NCI-H446 treated with DMSO at 0.1 percent for 48 hours (cell line): ENCODE data around the gene FTO.

Source experiments
- DNase-seq: peaks from one replicate; lab custom pipeline; 2025; lab: John Stamatoyannopoulos, UW

The FTO gene

DNA sequence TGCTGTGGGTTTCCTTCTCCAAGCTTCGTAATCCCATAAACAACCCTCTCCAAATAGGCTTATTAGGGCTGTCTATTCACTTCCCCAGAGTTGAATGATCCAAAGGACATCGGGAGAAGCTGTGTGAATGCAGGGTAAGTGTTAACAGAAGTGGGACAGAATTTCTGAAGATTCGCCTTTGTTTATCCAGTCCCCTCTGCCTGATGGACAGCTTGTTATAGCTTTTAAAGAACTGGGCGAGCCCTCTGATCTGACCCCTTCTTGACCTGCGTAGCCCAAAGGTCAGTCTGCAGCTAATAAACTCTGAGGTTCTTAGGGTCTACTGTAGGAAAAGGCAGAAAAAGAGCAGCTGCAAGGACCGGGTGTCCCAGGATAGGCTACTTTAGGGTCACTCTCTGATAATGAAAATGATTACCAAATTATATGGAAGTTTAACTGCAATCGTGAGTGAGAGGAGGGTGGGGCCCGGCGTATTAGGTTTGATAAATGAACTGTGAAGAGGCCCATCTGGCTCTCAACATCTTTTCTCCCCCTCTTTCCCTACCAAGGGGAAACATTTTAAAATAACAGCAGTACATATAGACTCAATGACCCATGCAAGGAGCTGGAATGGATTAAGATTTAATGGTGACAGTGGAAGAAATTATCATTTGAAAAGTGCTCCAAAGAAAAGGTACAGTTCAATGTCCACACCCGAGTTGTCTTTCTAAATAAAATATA lies 233.4 kb downstream of the FTO start:
- DNase-seq, result peak; percentile 2

DNA sequence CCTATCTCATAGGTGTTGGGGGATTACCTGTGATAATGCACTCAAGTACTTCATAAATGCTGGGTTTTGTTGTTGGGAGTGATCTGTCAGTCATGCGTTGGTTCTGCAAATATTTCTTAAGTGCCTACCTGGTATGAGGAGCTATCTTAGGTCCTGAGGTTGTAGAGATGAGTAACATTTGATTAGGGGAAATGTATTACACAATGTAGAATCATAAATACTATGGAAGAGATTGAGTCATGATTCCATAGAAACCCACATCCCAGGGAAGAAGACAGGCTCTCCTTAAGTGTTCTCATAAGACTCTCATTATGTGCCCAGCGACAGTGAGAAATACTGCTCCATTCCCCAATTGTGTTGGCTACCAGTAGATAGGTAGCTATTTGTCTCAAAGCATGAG lies 240.1 kb downstream of the FTO start:
- no peak for DNase-seq

GRCh38 chr16:53945996-53946395 lies 242.0 kb downstream of the FTO start:
- no peak for DNase-seq

GRCh38 chr16:53946746-53947386 lies 242.9 kb downstream of the FTO start:
- DNase-seq, result no peak

DNA sequence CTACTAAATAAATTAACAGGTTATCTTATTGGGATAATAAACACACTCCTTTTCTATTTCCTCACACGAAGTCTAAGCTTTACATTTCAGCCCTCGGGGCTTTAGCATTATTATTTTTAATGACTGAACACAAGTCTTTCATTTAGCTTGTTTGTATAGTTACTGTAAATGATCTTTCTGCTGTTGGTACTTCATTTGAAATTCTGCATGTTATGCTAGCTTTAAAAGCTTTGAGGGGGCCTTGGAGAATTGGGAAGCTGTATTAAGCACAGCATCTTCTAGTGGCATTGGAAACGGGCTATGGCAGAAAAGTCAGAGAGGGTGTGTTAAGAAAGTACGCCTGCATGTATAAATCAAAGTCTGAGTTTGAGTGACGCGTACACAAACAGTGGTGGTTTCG lies 243.7 kb downstream of the FTO start:
- DNase-seq, result no peak

DNA sequence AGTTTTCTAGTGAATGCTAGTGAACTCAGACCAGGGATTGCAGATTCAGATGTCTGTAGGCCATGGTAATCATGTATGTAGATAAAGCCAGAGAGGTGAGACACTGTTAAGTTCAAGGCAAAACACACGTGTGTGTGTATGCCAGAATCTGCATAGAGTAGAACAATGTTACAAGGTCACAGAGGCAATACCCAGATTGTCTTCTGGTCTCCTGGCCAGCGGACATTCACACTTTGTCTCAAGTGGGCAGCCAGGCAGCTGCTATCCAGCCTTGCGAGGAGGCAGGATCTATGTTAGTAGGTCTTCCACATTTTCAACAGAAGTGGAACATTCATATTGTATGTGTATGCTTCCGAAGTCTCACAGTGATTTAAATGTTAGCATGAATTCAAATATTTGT lies 244.4 kb downstream of the FTO start:
- no peak for DNase-seq

- DNase-seq, result no peak
Measured at GRCh38 chr16:53948734-53949430, 244.9 kb downstream of the FTO start.

DNA sequence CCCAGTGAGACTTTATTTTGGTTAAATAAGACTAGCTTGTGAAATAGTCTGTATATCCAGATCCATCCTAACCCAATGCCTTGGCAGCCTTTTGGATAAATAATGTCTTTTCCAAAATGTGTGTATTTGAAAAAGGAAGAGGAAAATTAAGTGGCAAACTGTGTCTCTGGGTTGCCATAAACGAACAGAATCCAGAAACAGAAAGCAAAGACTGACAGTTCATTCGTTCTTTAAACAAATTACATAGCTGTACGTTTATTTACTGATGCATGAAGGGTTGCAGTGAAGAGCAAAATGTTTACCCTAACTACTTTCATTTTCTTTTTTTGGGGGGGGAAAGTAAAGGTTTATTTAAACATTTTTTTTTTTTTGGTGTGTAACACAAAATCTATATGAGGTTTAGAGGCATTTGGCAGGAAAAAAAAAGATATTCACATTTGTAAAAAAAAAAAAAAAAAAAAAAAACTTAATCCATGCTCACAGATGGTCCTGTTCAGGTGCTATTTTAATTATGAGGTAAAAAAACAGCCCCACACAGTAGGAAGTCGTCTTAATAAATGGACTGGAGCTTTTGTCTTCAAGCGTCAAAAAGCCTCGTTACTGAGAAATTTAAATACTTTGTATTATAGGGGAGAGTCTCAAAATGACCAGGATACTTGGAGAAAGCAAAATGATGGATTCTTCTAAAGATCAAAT lies 245.9 kb downstream of the FTO start:
- DNase-seq, result no peak

DNA sequence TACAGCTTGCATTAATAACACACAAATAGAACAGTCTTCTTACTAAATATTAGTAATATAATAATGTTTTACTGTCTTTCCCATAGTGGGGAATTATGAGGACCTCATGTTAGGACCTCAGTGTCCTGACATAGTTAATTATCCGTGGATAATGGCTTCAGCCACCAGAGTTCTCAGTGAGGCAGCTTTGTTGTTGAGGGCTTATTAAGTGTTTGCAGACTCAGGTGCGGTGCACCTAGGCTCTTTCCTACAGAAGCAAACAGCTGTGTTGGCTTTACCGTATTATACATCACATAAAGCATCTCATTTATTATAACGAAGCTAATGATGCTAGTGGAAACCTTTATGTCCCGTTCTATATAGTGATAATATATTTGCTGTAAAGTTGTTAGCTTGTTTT lies 246.7 kb downstream of the FTO start:
- no peak for DNase-seq

GRCh38 chr16:53952215-53953208 lies 248.6 kb downstream of the FTO start:
- DNase-seq, result peak; percentile 1

DNA sequence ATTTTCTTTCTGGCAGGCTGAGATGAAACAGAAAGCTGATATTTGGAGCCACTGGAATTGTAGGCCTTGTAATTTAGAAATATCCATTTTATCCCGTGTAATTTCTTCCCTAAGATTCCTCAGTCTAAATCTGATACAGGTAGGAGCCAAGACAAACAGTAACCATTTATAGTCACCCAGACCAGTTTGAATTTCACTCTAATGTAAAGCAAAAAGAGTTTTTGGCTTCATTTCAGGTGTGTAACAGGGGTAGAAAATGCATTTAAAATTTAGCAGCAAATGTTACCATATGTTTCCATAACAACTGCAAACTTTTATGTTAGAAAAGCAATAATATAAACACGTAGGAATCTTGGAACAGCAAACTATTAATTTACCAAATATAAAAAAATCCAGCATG lies 249.4 kb downstream of the FTO start:
- no peak for DNase-seq

DNA sequence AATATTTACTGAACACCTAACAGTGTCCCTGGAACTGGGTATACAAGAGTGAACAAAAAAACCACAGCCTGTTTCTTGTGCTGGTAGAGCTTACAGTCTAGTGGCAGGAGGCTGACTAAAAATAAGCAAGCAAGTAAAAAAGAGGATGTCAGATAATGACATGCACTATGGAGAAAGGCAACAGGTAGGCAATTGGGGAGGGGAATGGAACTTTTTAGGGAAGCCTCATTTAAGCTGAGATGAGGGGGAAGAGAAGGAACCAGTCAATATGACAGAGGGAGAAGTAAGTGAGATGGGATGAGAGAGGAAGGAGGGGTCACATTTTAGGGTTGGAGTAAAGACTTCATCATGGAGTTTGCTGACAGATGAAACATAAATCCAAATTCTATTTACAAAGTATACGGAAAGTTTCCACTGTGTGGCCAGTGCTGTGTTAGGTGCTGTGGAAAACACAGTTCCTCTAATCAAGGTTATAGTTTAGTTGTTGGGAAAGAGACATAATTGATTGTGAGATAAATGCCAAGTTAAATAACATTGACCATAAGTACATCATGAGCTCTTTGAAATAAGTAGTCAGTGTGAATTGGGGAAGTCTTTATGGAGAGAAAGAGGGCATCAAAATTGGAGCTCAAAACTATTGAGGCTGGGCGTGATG lies 251.4 kb downstream of the FTO start:
- DNase-seq, result no peak

DNA sequence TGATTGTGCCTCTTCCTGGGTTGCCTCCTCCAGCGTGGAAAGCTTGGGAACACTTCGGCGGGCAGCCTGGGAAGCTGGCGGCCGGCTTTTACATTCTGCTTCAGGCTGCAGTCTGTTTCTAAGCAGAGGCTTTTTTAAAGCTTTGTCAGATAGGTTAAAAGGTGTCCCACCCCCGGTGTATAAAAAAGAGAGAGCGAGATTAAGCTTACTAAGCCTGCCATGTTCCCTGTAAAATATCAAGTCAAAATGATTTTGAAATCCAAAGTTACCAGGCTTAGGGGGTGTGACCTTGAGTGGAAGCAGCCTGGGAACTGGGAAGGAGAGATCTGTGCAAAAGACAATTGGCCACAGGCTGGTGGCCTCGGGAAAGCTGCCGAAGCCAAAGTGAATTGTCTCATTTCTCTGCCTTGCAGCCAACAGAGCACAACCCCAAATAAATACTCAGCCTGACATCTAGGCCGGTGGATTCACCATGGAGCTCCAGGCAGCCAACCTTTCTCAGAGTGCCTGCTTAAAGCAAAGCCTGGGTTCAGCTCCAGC lies 254.5 kb downstream of the FTO start:
- DNase-seq, result no peak

- no peak for DNase-seq
Measured at GRCh38 chr16:53960050-53960812, 256.3 kb downstream of the FTO start.

DNA sequence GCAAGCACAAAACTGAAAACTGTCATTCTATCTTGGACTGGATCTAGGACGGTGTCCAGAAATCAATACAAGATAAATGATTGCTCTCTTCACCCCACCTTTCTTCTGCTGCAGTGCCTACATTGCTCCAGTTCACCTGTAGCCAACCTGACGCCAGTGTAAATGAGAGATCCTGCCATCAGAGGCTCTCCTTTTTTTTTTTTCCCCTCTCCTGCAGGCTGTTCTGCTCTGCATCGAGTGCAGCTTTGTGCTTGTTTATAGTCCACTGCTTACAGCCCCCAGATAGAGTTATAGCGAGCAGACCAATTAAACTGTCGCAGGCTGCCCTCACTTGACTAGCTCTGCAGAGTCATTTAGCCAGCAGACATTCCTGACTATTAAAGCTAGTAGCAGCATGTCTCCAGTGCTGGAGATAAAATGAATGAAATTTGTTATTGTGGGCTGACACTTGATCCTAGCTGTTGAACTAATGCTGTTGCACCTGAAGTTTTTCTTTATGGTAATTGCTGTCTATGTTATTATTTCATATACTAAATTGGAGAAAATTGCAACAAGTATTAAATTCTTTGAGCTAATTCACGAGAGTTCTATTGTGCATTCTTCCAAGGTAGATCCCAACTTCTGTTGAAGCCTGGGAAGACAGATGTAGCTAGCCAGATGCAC lies 257.1 kb downstream of the FTO start:
- DNase-seq, result no peak

GRCh38 chr16:53962041-53962440 lies 258.1 kb downstream of the FTO start:
- no peak for DNase-seq

- DNase-seq, result no peak
Measured at GRCh38 chr16:53964145-53964790, 260.3 kb downstream of the FTO start.

DNA sequence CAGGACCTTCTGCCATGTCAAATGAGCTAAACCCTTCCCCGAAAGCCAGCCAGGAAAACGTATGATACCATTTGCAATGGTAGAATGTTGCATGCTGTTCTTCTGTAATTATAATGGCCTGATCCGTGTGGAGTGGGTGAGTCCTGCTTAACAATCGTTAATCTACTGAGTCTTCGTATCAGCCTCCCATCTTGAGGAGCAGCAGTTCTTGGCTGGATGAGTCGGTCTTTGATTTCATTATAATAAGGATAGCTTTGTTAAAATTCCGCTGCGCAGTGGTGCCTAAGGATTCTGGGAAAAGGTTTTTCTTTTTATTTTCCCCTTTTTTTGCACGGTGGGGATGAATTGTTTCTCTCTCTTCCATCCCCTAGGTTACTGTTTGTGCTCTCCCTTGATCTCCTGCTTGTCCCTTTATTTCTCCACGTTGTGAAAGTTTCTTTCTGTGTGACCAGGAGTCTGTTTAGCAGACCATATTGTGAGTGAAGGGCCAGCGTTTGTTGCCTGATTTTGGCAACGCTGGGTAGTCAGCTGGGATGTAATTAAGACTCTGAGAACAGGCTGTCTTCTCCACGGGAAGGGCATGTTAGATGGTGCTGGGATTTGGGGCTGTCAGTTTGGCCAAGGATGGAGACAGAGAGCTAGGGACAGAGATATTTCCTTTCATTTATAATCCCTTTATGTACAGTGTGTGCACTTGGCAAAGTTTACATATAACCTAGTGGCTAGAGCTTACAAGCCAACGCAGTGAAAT lies 263.0 kb downstream of the FTO start:
- DNase-seq, result peak; percentile 76
